GM18526 (cell line): ENCODE results near the gene TOM1L1.

Source experiments
- POLR2A ChIP-seq: IDR thresholded peaks from 3 replicates; pipeline ENCODE4 v1.6.1; 2011; ENCODE audit not compliant: insufficient read length; ENCODE audit errors: extremely low read depth

The TOM1L1 gene

GRCh38 chr17:54968262-54968987 lies 67.8 kb downstream of the TOM1L1 start, which contains the start of the genes COX11 and STXBP4:
COX11 (minus strand) TSS chr17:54968654; CDS start chr17:54968646, 8 bp downstream.
STXBP4 (plus strand) TSS chr17:54968765; CDS start chr17:54986220, 17,455 bp downstream.
- peak; percentile 90 for TF ChIP-seq POLR2A

- no peak for TF ChIP-seq POLR2A
Observed at GRCh38 chr17:54968988-54969332, 68.3 kb downstream of the TOM1L1 start.

DNA sequence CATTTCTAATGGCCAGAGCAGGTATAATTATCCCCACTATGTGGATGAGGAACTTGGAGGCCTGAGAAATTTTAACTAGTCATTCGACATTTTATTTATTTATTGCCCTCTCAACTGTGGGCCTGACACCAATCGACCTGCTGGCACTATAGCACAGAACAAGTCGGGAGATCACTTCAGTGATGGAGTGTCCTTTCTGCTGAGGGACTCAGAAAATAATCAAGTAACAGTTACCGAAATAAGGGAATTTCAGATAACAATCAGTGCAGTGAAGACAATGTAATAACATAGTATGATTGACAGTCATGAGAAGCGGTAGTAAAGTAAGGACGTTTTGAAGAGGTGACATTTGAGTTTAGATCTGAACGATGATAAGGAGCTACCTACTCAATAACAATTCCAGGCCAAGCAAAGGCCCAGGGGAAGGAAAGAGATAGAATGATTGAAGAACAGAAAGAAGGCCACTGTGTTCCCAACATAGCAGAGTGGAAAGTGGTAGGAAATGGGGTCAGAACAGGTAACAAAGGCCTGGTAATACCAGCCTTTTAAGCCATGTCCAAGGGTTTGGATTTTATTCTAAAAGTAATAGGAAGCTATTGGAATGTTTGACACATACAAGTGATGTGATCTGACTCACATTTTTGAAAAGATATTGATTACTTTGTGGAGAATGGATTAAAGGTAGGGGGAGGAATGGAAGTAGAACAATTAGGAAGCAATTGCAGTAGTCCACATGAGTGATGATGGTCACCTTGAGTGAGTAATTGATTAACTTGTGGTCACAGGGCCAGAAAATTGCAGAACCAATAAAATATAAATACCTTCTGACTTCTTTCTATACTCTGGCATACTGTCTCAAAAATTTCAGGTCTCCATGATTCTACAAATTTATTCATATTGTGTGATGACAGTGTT lies 69.3 kb downstream of the TOM1L1 start:
- TF ChIP-seq POLR2A: no peak

GRCh38 chr17:54971147-54971546 lies 70.5 kb downstream of the TOM1L1 start:
- TF ChIP-seq POLR2A: no peak

DNA sequence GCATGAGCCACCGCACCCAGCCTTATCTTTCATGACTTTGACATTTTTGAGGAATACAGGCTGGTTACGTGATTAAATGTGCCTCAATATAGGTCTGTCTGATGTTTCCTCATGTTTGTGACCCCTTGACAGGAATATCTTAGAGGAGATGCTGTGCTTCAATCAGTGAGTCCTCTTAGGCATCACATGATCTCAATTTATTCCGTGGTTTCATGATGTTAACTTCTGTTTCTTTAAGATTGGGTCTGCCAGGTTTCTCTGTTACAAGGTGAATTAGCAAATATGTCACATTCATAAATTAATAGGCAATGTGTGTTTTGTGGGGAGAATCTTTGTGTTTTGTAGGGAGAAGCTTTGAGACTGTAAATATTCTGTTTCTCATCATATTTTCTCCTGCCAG lies 71.2 kb downstream of the TOM1L1 start:
- no peak for TF ChIP-seq POLR2A

DNA sequence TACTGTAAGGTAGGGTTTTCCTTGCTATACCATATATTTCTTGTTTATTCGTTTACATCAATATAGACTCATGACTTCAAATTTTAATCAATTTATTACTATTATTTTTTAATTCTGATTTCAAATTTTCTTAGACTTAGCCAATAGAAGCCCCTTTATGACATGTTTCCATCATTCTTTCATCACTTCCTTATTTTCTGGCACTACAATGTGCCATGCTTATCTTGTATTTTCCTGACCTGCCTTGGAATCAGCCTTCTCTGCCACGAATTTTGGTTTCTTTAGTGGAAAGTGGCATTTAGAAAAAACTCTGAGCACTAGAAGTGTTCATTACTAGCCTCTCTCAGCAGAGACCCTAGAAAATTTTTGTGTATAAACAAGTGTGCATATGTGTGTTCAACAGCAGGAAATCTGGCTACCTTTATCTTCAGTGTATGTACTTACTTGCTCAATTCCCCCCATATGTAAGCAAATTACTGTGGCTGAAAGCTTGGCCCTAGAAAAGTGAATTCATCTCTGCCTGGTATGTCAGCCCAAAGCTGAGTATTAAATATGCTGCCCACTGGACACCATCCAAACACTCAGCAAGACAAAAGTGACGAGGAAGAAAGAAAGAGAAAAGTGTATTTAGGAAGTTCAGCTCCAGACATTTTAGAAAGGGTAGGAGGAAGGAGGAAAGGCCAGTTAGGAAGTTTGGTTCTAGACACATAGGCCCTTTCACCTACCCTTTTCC lies 71.9 kb downstream of the TOM1L1 start:
- no peak for TF ChIP-seq POLR2A

DNA sequence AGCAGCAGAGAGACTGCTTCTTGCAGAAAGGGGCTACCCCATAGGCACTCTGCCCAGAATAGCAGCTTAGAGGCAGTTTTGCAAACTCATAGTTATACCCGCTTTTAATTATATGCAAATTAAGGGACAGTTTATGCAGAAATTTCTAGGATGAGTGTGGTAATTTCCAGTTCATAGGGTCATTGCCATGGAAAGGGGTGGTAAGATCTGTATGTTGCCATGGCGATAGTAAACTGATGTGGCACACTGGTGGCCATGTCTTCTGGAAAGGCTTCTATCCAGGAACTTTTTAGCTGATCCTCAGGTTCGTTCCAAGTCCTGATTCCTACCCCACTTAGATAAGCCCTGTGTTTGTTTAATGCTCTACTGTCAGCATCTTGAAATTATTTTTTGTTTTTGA lies 74.1 kb downstream of the TOM1L1 start:
- no peak for TF ChIP-seq POLR2A

GRCh38 chr17:54976316-54976715 lies 75.7 kb downstream of the TOM1L1 start:
- TF ChIP-seq POLR2A: no peak

GRCh38 chr17:54977744-54978143 lies 77.1 kb downstream of the TOM1L1 start:
- no peak for TF ChIP-seq POLR2A

GRCh38 chr17:54979657-54980056 lies 79.0 kb downstream of the TOM1L1 start:
- no peak for TF ChIP-seq POLR2A

- TF ChIP-seq POLR2A: no peak
Observed at GRCh38 chr17:54980375-54980774, 79.7 kb downstream of the TOM1L1 start.

DNA sequence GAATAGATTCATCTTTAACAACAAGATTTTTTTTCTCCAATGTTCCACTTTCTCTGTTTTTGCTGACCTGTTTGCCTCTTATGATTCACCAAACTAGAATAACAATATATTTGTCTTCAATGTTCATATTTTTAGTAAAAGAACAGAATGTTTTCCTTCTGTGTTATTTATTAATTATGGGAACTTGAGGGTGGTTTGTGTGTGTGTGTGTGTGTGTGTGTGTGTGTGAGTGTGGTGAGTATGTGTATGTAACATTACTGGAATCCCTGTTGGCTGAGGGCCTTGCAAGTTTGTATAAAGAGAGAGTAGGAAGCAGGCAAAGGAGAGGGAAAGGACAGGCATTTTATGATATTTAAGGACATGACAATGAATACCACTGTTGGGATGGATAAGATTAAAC lies 81.7 kb downstream of the TOM1L1 start:
- TF ChIP-seq POLR2A: no peak

DNA sequence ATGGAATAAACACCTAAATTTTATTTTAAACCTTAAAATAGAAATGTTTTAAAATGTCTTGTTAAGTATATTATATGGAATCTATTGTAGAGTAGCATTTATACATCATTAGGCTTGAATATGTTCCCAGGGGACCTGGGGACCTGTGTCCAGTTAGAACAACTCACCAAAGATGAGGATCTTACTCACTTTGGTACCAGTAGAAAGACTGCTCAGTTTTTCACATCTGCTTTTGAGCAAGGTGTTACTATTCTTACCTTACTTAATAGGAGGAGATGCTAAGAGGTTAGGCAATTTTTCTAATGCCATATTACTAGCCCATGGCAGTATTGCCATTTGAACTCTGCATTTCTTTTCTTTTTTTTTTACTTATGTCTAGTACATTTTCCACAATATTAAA lies 82.6 kb downstream of the TOM1L1 start:
- no peak for TF ChIP-seq POLR2A

GRCh38 chr17:54985476-54985875 lies 84.8 kb downstream of the TOM1L1 start:
- no peak for TF ChIP-seq POLR2A

- TF ChIP-seq POLR2A: no peak
Observed at GRCh38 chr17:54990118-54990517, 89.5 kb downstream of the TOM1L1 start.
